Cardiac fibroblast (primary cell): ENCODE results near the gene JAK1.

ENCODE experiments used
- DNase-seq, 2 donors: peaks; one replicate each; pipeline versions ENCODE4 v3.0.0 to v3.0.0-alpha.2; 2010; ENCODE audit warnings: low read depth in 2 of 2
- H3K4me3 ChIP-seq, 2 donors: replicated peaks in 1 of 2; 1 replicate in 1 of 2; 2 replicates in 1 of 2; pipeline ENCODE4 v1.5.1; 2011; ENCODE audit warnings: low read depth in 2 of 2, low read length in 2 of 2, mild to moderate bottlenecking in 2 of 2, moderate library complexity in 1 of 2
- TF ChIP-seq, protein P1 (sequence below): IDR thresholded peaks from one replicate; pipeline ENCODE4 v1.5.1; 2011; ENCODE audit warnings: low read depth, mild to moderate bottlenecking, low read length, inconsistent platforms

JAK1 gene

DNA sequence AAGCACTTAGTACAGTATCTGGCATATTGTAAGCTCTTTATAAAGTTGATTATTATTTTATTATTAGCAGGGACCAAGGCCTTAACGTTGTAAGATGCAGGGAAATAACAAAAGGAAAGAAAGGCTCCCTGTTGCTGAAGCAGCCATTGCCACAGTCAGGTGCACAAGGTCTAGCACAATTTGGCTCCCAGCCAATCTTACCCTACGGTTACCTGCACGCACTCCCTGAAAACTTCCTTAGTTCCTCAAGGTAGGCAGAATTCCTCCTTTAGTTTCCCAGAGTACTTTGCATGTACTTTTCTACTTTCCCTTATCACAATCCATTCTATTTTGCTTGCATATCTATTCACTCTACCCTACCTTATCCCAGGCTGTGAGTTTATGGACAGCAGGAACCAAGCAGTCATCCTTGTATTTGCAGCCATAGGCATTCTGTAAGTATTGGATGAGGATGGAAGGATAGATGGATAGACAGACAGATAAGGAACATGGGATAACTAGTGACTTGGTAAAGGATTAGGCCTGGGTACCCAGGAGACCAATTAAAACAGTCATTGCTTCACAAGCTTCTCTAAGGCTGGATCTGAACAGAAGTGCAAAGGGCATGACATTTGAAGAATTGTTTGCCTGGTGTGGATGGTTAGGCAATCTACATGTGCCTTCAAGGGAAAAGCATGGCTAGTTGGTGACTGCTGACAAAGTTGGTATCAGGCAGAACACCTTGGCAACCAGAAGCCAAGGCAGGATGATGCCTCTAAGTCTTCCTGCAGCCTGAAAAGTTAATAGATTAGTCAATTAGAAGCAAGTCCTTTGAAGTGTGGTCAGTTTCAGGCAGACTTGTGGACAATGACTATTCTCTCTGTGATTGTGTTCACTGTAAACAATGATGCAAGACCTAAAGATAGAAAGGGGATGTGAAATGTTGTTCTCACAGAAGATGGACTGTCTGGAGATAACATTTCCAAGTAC is 20.8 kb upstream of the JAK1 start:
- TF ChIP-seq, protein P1, sequence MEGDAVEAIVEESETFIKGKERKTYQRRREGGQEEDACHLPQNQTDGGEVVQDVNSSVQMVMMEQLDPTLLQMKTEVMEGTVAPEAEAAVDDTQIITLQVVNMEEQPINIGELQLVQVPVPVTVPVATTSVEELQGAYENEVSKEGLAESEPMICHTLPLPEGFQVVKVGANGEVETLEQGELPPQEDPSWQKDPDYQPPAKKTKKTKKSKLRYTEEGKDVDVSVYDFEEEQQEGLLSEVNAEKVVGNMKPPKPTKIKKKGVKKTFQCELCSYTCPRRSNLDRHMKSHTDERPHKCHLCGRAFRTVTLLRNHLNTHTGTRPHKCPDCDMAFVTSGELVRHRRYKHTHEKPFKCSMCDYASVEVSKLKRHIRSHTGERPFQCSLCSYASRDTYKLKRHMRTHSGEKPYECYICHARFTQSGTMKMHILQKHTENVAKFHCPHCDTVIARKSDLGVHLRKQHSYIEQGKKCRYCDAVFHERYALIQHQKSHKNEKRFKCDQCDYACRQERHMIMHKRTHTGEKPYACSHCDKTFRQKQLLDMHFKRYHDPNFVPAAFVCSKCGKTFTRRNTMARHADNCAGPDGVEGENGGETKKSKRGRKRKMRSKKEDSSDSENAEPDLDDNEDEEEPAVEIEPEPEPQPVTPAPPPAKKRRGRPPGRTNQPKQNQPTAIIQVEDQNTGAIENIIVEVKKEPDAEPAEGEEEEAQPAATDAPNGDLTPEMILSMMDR = no peak
- no peak overlapping the region for H3K4me3 ChIP-seq
- DNase-seq = peak; percentile 14 to 27

DNA sequence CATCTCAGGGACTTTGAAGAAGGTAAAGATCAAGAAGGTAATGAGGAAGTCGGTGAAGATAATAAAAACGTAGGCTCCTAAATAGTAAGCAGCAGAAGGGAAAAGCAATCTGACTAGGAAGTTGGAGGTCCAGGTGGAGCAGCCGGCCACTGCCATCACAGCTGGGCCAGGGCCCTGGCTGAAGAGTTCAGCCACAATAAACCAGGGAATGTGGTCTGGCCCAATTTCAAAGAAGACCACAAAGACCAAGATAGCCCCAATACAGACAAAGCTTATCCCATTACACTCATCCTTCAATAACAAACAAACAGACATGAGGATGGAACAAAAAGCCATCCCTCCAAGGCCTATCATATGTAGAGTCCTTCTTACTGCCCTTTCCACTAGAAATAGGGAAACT is 18.4 kb upstream of the JAK1 start:
- DNase-seq = no peak
- TF ChIP-seq, protein P1 = no peak
- no peak overlapping the region for H3K4me3 ChIP-seq

DNA sequence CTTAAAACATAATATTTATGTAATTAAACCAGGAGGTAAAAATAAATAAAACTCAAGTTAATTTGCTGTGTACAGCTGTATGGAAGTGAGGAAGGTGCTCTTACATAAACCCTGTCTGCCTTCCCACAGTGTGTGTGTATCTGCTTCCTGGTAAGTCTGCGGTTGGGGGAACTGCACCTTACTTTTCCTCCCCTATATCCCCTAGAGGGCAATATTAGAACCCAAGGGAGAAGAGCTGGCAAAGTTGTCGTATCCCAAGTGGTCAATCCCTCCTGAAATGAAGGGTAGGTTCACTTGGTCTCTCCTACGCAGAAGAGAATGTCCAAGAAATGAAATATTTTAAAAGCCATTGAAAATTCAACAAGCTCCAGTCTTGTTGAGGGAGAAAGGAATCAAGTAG is 17.8 kb upstream of the JAK1 start:
- no peak for DNase-seq
- TF ChIP-seq, protein P1 = no peak

DNA sequence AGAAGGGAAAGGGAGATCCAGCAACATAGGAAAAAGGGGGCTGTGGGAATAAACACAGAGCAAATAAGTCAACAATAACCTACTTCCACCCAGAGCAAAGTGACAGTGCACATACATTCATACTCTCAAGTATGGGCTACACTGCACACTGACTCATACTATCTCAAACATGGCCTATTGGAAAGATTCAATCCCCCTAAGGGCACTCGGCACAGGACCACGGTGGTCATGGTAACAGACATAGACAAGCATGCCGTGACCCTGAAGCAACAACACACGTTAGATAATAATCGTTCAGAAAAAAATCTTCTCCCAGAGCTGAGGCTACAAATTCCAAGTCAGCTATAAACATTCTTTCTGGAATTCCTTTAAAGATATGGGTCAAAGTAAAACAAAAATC is 16.8 kb upstream of the JAK1 start:
- TF ChIP-seq, protein P1 = no peak
- H3K4me3 ChIP-seq = no peak overlapping the region
- DNase-seq = peak; percentile 63 to 76

More for the DNA sequence above, 17.8 kb upstream of the JAK1 start:
- H3K4me3 ChIP-seq = no peak overlapping the region

GRCh38 chr1:64981601-64982533 is 15.5 kb upstream of the JAK1 start:
- no peak for DNase-seq
- TF ChIP-seq, protein P1 = no peak
- no peak overlapping the region for H3K4me3 ChIP-seq

GRCh38 chr1:64980745-64981600 is 14.6 kb upstream of the JAK1 start:
- DNase-seq = peak; percentile 39 to 41
- TF ChIP-seq, protein P1 = no peak
- H3K4me3 ChIP-seq = no peak overlapping the region
